Suppressor macrophage treated with lipopolysaccharide for 1 hour (primary cell): ENCODE measurements around the gene ZFP37.
A peak's percentile ranks its signal among the peaks of the same experiment; 100 is the strongest.
"Not testable (repeated sequence)": the region's sequence is repeated elsewhere in the genome, so short reads cannot be mapped to it uniquely, and the experiment has no call there.

Source experiments
- DNase-seq, 3 donors: peaks; one replicate each; pipeline ENCODE4 v3.0.0-alpha.2; 2020 to 2022

The ZFP37 gene

GRCh38 chr9:113056191-113057106 is at the start of gene ZFP37:
Gene ZFP37, minus strand, starts transcription at chr9:113056724. Its CDS starts 36 bp downstream, at chr9:113056688.
- peak; percentile 87 to 93 (median 92) for DNase-seq

DNA sequence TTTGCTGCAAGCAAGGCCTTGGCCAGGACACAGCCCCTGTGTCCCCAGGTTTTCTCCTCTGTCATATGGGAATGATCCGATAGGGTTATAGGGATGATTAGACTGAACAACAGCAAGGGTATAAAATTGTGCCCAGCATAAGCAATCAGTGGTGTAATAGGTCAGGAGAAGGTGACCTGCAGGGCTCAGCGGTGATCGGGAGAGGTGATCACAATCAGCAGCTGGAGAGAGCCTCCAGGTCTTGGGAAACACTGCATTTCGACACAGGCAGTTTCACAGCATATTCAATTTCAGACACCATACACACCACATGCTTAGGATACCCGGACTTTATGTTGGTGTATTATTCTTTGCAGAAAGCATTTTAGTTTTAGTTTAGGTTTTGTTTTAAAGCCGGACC is 48.8 kb upstream of the ZFP37 start:
- DNase-seq: not testable (repeated sequence)

DNA sequence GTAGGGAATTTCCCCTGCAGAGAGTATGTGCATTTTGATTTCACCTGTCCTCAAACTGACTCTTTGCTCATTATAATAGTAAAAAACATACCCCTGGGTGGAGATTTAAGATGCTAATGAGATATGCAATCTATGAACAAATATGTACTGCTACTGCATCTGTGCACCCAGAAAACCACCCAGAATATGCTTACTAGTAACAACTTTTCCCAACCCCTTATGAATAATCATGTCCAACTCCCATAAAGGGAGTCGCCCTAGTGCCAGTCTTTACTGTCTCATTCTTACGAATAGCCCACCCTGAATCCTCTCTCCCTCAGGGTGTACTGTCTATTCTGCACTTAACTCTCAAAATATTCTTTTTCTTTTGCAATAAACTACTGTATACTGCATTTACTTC is 39.0 kb upstream of the ZFP37 start:
- no peak for DNase-seq

GRCh38 chr9:113089924-113090323 is 33.4 kb upstream of the ZFP37 start:
- DNase-seq: not testable (repeated sequence)

GRCh38 chr9:113089143-113089505 is 32.6 kb upstream of the ZFP37 start:
- not testable (repeated sequence) for DNase-seq

DNA sequence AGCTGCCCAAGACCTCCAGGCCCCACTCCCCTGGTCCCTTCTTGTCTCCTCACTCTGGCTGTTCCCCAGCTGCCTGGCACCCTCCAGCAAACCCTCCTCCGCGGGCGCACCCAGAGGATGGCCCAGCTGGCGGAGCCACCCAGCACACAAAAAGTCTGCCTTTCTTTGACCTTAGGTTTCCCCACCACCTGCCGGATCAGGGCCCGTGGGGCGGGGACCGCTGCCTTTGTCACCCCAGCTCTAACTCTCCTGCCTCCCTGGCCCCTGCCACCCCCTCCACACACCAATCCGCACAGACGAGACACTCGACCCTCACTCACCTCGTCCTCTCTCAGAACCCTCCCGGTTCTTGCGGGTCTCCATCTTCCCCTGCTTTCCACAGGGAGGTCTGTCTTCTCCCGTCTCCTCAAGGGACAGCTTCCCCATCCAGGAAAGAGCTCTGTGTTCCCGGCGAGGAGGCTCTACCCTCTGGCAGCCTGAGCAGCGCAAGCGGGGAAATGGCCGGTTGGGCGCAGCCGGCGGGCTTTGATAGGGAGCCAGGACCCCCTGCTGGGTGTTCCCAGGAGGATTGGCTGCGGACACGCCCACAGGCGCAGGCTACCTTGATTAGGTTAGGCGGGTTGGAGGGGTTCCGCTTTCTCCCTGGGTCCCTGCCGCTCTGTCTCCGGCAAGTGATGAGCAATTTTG is 32.1 kb upstream of the ZFP37 start:
- not testable (repeated sequence) for DNase-seq

DNA sequence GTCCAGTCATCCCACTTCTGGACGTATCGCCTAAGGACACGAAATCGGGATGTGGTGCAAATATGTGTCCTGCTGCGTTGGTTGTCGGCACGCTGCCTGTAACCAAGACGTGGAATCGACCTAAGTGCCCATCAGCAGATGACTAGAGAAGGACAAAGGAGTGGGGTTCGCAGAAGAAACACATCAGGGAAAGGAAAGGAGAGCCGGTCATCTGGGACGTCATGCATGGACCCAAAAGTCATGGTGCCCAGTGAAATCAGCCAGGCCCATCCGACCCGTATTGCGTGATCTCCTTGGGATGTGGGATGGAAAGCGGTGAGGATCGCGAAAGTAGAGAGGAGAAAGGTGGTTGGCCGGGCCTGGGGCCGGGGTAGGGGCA is 6.4 kb upstream of the ZFP37 start:
- not testable (repeated sequence) for DNase-seq

DNA sequence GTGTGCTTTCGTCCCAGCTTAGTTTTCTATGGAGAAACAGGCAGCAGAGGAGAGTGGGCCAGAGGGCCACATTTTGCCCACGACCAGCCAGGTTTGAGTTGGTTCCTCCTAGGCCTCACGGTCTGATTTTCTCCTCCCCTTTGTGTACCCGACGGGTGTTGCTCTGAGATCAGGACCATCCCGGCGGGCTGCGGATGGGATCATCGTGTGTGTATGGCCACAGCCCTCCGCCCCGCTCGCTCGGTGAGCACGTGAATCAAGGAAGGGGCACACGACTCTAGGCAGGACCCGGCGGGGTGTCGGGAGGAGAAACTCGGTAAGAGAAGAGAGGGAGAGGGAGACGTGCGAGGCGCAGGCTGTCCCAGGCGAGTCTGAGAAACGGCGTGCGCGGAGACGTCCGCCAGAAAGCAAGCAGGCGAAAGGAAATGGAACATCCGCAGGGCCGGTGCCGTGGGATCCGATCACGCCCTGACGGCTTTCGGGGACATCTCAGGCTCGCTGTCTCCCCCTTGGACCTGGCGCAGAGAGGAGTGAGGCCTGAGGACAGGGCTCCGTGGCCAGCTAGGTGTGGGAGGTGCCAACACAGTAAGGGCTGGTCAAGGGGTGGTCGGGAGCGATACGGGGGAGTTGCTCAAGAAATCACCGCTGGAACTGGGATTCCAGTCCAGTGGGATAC is 5.9 kb upstream of the ZFP37 start:
- DNase-seq: not testable (repeated sequence)

DNA sequence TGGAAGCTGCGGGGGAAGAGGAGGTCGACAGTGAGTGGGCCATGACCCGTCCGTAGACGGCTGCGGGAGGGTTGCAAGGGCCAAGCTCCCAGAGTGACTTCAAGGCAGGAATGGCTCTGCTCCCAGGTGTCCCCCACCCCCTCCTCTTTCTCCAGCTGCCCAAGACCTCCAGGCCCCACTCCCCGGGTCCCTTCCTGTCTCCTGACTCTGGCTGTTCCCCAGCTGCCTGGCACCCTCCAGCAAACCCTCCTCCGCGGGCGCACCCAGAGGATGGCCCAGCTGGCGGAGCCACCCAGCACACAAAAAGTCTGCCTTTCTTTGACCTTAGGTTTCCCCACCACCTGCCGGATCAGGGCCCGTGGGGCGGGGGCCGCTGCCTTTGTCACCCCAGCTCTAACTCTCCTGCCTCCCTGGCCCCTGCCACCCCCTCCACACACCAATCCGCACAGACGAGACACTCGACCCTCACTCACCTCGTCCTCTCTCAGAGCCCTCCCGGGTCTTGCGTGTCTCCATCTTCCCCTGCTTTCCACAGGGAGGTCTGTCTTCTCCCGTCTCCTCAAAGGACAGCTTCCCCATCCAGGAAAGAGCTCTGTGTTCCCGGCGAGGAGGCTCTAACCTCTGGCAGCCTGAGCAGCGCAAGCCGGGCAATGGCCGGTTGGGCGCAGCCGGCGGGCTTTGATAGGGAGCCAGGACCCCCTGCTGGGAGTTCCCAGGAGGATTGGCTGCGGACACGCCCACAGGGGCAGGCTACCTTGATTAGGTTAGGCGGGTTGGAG is 4.7 kb upstream of the ZFP37 start:
- DNase-seq: not testable (repeated sequence)

DNA sequence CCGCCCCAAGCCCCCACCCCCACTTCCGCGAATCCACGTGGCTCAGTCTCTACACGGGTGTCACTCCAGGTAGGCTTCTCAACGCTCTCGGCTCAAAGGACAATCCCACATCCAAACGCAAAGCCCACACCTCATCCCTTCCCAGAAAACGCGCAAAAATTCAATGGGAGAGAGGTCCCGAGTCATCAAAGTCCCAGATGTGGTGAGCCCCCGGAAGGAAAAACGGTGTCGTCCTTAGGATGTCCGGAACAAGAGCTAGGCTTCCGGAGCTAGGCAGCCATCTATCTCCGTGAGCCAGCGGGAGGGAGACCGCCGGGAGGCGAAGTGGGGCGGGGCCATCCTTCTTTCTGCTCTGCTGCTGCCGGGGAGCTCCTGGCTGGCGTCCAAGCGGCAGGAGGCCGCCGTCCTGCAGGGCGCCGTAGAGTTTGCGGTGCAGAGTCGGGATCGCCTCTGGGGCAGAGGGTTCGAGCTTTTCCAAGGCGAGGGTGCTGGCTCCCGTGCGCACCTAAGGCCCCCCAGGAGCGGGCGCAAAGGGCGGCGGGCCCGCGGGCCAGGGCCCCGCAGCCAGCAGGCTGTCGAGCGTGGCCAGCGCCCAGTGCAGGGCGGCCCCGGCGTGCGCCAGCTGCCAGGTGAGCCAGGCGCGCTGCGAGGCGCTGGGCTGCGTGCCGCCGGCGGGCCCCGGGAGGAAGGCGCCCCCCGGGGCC is 3.2 kb upstream of the ZFP37 start:
- not testable (repeated sequence) for DNase-seq

DNA sequence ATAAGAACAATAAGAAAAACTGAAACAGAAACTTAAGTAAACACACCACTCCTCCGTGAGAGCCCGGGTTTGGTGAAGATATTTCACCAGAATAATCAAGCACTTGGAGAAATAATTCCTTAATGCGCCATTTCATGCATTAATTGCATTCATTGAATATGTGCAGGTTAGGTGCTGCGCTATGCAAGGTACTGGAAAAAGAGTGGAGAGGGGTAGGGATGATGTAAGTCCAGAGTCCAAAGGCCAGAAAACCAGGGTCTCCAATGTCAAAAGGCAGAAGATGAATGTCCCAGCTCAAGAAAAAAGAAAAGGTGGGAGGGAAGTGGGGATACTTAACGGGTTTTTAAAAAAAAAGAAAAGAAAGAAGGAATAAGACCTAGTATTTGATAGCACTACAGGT is 669 bp upstream of the ZFP37 start:
- DNase-seq: no peak

DNA sequence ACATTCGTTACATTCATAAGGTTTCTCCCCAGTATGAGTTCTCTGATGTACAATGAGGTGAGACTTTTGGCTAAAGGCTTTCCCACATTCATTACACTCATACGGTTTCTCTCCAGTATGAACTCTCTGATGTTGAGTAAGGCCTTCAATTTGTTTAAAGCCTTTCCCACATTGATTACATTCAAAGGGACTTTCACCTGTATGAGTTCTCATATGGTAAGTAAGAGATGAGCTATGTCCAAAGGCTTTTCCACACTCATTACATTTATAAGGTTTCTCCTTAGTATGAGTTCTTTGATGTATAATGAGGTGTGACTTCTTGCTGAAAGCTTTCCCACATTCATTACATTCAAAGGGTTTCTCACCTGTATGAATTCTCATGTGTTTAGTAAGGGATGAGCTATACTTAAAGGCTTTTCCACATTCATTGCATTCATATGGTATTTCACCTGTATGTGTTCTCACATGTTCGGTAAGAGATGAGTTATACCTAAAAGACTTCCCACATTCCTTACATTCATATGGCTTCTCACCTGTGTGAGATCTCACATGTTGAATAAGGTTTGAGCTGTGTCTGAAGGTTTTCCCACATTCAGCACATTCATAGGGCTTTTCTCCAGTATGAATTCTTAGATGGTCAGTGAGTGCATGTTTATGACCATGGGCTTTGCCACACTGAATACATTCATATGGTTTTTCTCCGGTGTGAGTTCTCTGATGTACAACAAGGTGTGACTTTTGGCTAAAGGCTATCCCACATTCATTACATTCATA is 13.5 kb downstream of the ZFP37 start:
- peak in 1 of 3 donors; percentile 0 for DNase-seq

- no peak for DNase-seq
These were observed 30.3 kb downstream of the ZFP37 start for GRCh38 chr9:113026200-113026599.

DNA sequence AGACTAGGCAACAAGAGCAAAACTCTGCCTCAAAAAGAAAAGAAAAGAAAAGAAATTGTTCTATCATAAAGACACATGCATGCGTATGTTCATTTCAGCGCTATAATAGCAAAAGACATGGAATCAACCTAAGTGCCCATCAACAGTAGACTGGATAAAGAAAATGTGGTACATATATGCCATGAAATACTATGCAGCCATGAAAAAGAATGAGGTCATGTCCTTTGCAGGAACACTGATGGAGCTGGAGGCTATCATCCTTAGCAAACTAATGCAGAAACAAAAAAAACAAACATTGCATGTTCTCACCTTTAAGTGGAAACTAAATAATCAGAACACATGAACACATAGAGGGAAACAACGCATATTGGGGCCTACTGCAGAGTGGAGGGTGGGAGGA is 38.3 kb downstream of the ZFP37 start:
- DNase-seq: no peak

GRCh38 chr9:113012492-113012891 is 44.0 kb downstream of the ZFP37 start:
- no peak for DNase-seq

- DNase-seq: peak; percentile 22 to 44 (median 42)
These were observed 44.6 kb downstream of the ZFP37 start, which contains the start of gene ZNF883 for GRCh38 chr9:113011911-113012381. Gene ZNF883, minus strand, starts transcription at chr9:113012192.

DNA sequence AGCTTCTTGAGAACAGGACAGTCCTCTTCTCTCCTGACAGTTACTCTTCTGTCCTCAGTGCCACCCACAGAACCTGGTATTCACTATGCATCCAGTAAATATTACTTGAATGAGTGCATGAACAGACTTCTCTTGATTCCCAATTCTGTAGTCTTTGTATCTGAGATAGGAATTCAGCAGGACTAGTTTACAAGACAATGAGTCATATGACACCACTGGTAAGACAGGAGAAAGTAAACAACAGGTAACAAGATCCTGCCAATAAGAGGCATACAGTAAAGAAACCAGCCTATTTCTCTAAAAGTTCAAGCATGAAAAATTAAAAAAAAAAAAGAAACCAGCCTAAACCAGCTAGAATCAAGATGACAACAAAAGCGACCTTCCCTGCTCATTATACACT is 50.7 kb downstream of the ZFP37 start:
- no peak for DNase-seq

DNA sequence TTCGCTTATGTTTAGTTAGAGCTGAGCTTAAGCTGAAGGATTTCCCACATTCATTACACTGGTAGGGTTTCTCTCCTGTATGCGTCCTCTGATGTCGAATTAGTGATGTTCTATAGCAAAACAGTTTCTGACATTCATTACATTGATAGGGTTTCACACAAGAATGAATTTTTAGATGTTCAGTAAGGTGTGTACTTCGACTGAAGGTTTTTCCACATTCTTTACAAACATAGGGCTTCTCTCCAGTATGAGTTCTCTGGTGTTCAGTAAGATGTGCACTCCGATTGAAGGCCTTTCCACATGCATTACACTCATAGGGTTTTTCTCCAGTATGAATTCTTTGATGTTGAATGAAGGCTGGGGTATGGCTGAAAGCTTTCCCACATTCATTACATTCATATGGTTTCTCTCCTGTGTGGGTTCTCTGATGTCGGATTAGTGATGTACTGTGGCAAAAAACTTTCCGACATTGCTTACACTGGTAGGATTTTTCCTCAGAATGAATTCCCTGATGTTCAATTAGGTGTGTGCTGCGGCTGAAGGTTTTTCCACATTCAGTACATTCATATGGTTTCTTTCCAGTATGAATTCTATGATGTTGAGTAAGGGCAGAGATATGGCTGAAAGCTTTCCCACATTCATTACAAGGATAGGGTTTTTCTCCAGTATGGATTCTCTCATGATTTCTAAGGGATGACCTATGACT is 59.1 kb downstream of the ZFP37 start:
- no peak for DNase-seq
